ENCODE results near the gene AGAP1. TPM values are rescaled to one million over a fixed set of nuclear protein-coding genes. Genes with fewer than 3 reads are reported as not detected.

Gene AGAP1
- total and polyA plus RNA-seq, 2 donors (not counting 3 experiments of a cell fraction or from before 2014, with no cell fraction given), result 10.2 to 20.9 TPM

DNA sequence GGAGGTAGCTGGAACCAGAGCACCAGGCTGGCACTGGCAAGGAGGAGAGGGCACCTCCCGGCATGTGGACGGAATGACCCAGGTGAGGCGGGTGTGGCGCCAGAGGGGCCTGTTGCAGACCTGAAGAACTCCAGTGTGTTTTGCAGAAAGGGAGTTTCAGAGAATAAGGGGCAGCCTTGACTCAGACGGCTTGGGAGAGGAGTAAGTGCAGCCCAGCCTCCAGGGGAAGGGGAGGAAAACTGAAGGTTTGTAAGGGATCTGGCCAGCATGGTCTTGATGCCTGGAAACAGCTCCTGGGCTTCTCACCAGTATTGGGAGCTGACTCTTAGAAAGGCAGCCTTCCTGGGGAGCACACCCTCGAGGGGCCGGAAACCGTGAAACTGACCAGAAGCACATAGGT lies 101.1 kb downstream of the AGAP1 start:
- TF ChIP-seq MYC (IDR thresholded peaks at IDR 0.05; ENCODE audit: low read depth, low read length) (no peak), POLR2AphosphoS5 (IDR thresholded peaks at IDR 0.05; ENCODE audit: insufficient read depth, low read depth, low read length) (no peak), POLR2A (IDR thresholded peaks at IDR 0.05; ENCODE audit: low read depth, low read length) (no peak), GATA2 (IDR thresholded peaks at IDR 0.05; ENCODE audit: insufficient read depth, insufficient read length, low read depth, low read length) (no peak), EZH2 (IDR thresholded peaks at IDR 0.05; ENCODE audit: borderline replicate concordance, low read depth, low read length, severe bottlenecking) (no peak), JUN (IDR thresholded peaks at IDR 0.05; ENCODE audit: borderline replicate concordance, insufficient read depth, insufficient read length, low read depth) (no peak), FOS (IDR thresholded peaks at IDR 0.05; ENCODE audit: borderline replicate concordance, insufficient read depth, low read length) (no peak)
- TF ChIP-seq, protein P1, sequence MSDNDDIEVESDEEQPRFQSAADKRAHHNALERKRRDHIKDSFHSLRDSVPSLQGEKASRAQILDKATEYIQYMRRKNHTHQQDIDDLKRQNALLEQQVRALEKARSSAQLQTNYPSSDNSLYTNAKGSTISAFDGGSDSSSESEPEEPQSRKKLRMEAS (IDR thresholded peaks at IDR 0.05; ENCODE audit: insufficient read depth, insufficient read length), result no peak
- TF ChIP-seq, protein P2, sequence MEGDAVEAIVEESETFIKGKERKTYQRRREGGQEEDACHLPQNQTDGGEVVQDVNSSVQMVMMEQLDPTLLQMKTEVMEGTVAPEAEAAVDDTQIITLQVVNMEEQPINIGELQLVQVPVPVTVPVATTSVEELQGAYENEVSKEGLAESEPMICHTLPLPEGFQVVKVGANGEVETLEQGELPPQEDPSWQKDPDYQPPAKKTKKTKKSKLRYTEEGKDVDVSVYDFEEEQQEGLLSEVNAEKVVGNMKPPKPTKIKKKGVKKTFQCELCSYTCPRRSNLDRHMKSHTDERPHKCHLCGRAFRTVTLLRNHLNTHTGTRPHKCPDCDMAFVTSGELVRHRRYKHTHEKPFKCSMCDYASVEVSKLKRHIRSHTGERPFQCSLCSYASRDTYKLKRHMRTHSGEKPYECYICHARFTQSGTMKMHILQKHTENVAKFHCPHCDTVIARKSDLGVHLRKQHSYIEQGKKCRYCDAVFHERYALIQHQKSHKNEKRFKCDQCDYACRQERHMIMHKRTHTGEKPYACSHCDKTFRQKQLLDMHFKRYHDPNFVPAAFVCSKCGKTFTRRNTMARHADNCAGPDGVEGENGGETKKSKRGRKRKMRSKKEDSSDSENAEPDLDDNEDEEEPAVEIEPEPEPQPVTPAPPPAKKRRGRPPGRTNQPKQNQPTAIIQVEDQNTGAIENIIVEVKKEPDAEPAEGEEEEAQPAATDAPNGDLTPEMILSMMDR (IDR thresholded peaks at IDR 0.05; ENCODE audit: extremely low read depth in 1 of 2, insufficient read depth in 1 of 2, low read depth in 1 of 2, low read length in 2 of 2), result no peak
- FAIRE-seq, result no peak

More for the DNA sequence above, 101.1 kb downstream of the AGAP1 start:
- CTCF ChIA-PET, result interaction anchor here (0.7 to 7.4 kb wide), 35 partner anchors 8 to 1050 kb away, joined by 3 to 289 read pairs (median 4); no protein-coding TSS in a partner anchor
- Histone ChIP-seq H3K4me3 (replicated peaks in 1 of 3; ENCODE audit: insufficient read depth in 1 of 3, low read depth in 1 of 3, low read length in 3 of 3) (no peak overlapping the region), H3K36me3 (ENCODE audit: control insufficient read depth in 2 of 2, extremely low read depth in 1 of 2, insufficient read depth in 2 of 2, low read length in 2 of 2) (no peaks in the 10 kb centered on the region), H3K27ac (ENCODE audit: insufficient read depth, low read depth, low read length) (no peak overlapping the region), H3K4me1 (ENCODE audit: control insufficient read depth, extremely low read depth, insufficient read depth, low read length) (peaks cover 3% of the 10 kb centered on the region), H3K79me2 (ENCODE audit: control insufficient read depth, insufficient read depth, low read length) (no peaks in the 10 kb centered on the region), H4K20me1 (replicated peaks; ENCODE audit: control insufficient read depth, extremely low read depth, insufficient read depth, low read length) (no peaks in the 10 kb centered on the region), H3K4me2 (ENCODE audit: insufficient read depth, low read length) (no peak overlapping the region), H3K9me1 (replicated peaks; ENCODE audit: control insufficient read depth, extremely low read depth, insufficient read depth, low read length) (no peaks in the 10 kb centered on the region), H3K9me3 (replicated peaks; ENCODE audit: control insufficient read depth, insufficient read depth, low read length) (no peaks in the 10 kb centered on the region), H2AFZ (ENCODE audit: low read depth, low read length) (no peak overlapping the region), H3K27me3 (ENCODE audit: control insufficient read depth in 2 of 2, insufficient read depth in 2 of 2, low read length in 2 of 2) (no peaks in the 10 kb centered on the region), H3K9ac (replicated peaks; ENCODE audit: extremely low read depth, insufficient read depth, low read length) (no peak overlapping the region)
- DNase-seq (ENCODE audit: low read depth, low spot score), result no peak
- intact Hi-C loops (cut with micrococcal nuclease) (loop anchor here (1.0 to 10.0 kb wide), 8 partner anchors 42 to 586 kb away; no protein-coding TSS in a partner anchor), dilution Hi-C loops (cut with MboI; ENCODE audit: extremely low pct_ligation_motif_present, low sequenced_read_pairs) (no loop called here)
- POLR2A ChIA-PET, result interaction anchor here (0.5 kb wide), 1 partner anchor 151 kb away, joined by 6 read pairs; no protein-coding TSS in a partner anchor
- no TSS peak for BruUV-seq (replicated peaks)

Measured in endothelial cell of umbilical vein (primary cell).